NB4 (cell line): ENCODE results near the gene TBC1D17.

Experiments
- CTCF ChIP-seq: IDR thresholded peaks from one replicate; pipeline ENCODE4 v1.5.1; 2012; ENCODE audit warnings: low read depth, low read length
- MAX ChIP-seq: IDR thresholded peaks from 2 replicates; pipeline ENCODE4 v1.6.1; 2011; ENCODE audit warnings: low read depth, low read length
- POLR2A ChIP-seq: IDR thresholded peaks from 2 replicates; pipeline ENCODE4 v1.6.1; 2011; ENCODE audit warnings: mild to moderate bottlenecking; ENCODE audit not compliant: insufficient read length; ENCODE audit errors: extremely low read depth

DNA sequence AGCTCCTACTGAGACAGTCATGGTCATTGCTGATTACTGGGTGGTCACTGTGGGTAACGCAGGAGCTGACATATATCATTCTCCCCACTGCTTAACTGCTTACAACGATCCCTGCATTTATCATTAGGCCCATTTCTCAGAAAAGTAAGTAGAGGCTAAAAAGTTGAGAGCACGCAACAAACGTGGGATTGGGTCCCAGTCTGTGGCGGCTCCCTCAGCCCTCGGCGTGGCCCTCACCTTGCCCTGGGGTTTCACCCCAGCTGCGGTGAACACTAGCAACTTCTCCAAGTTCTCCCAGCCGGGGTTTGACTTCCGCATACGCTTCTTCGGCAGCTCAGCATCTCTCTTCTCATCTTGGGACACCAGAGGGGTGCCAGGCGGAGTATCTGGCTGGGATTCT, 12.6 kb upstream of the TBC1D17 start:
- TF ChIP-seq CTCF (no peak), POLR2A (no peak), MAX (no peak)
